GM19372 (cell line): ENCODE measurements around the gene DCAKD.

Source experiments
- ATAC-seq: cut with Tn5 transposase; IDR thresholded peaks from one replicate; pipeline ENCODE4 v1.9.1; 2021; ENCODE audit warnings: mild to moderate bottlenecking, low read depth, moderate library complexity; ENCODE audit not compliant: unreplicated experiment

Gene DCAKD

GRCh38 chr17:45032174-45032541, 19.3 kb downstream of the DCAKD start:
- no peak for ATAC-seq

GRCh38 chr17:45031231-45032173, 19.9 kb downstream of the DCAKD start:
- ATAC-seq: no peak

GRCh38 chr17:45030733-45031132, 20.7 kb downstream of the DCAKD start:
- ATAC-seq: no peak

- ATAC-seq: no peak
Observed at GRCh38 chr17:45029758-45030423, 21.5 kb downstream of the DCAKD start.

GRCh38 chr17:45029096-45029495, 22.3 kb downstream of the DCAKD start:
- ATAC-seq: no peak

- ATAC-seq: no peak
Observed at GRCh38 chr17:45022655-45023339, 28.6 kb downstream of the DCAKD start.

- ATAC-seq: no peak
Observed at GRCh38 chr17:45022288-45022648, 29.2 kb downstream of the DCAKD start.

GRCh38 chr17:45021607-45022287, 29.7 kb downstream of the DCAKD start:
- ATAC-seq: no peak

GRCh38 chr17:45020354-45021138, 30.9 kb downstream of the DCAKD start:
- no peak for ATAC-seq

- no peak for ATAC-seq
Observed at GRCh38 chr17:45018848-45019711, 32.4 kb downstream of the DCAKD start.

GRCh38 chr17:45018514-45018847, 33.0 kb downstream of the DCAKD start:
- ATAC-seq: no peak

GRCh38 chr17:45016823-45017222, 34.6 kb downstream of the DCAKD start:
- ATAC-seq: no peak

- ATAC-seq: no peak
Observed at GRCh38 chr17:45016237-45016636, 35.2 kb downstream of the DCAKD start.

GRCh38 chr17:45013021-45013997, 38.1 kb downstream of the DCAKD start:
- ATAC-seq: no peak

GRCh38 chr17:45011767-45012166, 39.7 kb downstream of the DCAKD start:
- no peak for ATAC-seq

GRCh38 chr17:45009676-45010467, 41.6 kb downstream of the DCAKD start:
- no peak for ATAC-seq

- ATAC-seq: no peak
Observed at GRCh38 chr17:45008216-45008615, 43.2 kb downstream of the DCAKD start.
